NCI-H1930 (cell line): ENCODE data around the gene RNF126.
A peak's percentile ranks its signal among the peaks of the same experiment; 100 is the strongest.
"Not testable (repeated sequence)": the region's sequence is repeated elsewhere in the genome, so short reads cannot be mapped to it uniquely, and the experiment has no call there.

Source experiments
- DNase-seq, 2 experiments: peaks; one replicate each; lab custom pipeline; 2025; lab: John Stamatoyannopoulos, UW

RNF126 gene

DNA sequence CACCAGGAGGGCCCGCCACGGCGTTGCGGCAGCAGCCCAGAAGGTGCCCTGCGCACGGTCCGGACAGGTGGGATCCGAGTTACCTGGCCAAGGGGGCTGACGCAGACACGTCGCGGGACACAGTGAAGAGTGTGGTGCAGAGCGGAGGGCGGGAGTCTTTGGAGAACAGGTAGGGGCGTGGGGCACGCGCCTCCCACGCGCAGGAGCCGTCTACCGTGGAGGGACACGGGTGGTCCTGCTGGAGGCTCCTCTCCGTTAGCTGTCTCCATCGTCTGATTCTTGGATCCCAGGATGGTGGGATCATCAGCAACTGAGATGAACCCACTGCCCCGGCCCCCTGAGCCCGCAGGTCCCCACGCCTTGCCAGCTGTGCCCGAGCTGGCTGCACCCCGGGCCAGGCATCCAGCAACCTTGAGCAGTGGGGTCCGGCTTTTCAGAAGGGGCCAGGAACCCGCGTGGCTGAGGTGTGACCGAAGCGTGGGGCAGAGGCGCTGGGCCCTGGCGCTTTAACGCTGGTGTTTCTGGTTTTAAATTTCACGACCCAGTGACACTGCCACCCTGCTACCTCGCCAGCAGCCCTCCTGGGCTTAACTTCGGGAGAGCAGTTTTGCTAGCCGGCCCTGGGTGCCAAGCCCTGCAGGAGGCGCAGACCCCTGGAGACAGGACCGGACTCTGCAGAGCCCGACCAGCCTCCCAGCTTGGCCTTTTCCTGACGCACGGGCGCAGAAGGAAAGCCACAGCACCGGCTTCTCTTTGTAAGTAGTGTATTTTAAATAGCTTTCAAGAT, 16.0 kb downstream of the RNF126 start:
- no peak for DNase-seq

DNA sequence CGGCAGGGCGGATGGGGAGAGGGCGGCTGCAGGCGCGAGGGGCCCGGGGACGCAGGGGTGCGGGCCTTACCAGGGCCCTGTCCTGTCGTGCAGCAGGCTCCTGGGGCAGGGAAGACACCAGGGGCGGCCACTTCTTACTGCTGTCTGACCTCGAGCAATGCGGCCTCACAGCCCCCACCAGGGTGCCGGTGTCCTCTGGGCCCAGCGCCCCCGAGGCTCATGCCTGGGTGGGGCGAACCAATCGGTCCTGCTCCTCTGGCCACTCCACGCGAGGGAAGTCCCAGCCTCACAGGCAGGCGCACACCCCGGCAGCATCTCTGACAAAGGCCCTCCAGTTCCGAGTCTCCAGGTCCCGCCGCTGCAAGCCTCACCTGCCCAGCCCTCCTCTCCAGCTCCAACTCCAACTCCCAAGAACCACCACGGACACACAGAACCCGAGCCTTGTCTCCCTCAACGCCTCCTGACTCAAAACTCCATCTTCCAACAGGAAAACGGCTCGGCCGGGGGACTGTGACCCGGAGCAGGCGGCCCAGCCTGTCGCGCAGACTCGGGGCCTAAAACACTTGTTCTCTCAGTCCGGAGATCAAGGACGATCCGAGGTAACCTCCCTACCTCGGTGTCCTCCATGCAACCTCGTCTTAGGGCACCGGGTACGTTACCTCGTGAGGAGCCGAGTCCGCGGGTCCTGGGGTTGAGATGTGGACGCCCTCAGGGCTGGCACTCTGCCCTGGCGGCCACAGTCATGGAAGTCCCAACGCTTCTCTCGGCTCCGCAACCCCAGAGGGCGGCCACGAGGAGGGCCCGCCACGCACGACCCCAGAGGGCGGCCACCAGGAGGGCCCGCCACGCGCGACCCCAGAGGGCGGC, 16.9 kb downstream of the RNF126 start:
- DNase-seq: no peak

DNA sequence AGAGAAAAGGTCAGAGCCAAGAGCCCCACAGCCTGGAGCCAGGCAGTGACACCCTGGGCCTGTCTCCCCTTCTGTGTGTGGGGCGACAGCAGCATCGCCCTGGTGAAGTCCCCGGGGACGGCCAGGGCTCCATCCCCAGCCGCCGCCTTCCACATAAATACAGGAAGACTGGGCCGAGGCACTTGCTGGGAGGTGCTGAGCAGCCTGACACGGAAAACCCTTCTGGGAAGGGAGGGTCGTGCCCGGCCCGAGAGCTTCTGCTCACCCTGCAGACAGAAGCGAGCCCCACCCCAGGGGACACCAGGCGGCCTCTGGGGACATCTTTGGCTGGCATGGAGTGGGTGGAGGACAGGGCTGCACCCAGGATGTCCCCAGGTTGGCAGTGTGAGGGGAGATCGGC, 18.2 kb downstream of the RNF126 start:
- DNase-seq: no peak

DNA sequence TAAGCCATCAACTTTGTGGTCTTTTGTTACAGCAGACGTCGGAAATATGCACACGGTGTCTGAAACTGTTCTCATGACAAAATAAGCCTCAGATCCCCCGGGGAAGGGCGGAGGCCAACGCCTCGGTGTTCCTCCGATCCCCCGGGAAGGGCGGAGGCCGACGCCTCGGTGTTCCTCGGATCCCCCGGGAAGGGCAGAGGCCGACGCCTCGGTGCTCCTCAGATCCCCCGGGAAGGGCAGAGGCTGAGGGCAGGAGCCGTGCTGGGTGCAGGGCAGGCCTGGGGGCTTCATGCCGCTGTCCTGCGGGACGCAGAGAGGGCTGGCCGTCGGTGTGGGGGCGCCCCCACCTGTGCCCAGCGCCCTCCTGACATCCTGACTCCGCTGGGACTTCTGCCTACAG, 18.7 kb downstream of the RNF126 start:
- no peak for DNase-seq

DNA sequence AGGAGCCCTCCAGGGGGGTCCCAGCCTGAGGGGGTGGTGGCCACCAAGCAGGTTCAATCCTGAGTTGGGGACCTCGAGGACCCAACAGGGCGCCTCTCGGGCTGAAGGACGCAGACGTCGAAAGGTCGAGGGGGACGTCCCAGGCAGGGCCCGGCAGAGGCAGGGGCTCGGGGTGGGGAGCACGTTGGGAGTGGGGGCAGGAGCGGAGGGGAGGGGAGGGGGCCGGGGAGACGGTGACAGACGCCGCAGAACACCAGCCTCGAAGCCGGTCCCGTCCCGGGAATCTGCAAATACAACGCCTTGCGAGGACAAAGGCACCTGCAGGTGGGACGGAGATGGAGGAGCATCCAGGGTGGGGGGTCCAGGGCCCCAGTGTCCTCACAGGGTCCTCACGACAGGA, 19.3 kb downstream of the RNF126 start:
- no peak for DNase-seq

DNA sequence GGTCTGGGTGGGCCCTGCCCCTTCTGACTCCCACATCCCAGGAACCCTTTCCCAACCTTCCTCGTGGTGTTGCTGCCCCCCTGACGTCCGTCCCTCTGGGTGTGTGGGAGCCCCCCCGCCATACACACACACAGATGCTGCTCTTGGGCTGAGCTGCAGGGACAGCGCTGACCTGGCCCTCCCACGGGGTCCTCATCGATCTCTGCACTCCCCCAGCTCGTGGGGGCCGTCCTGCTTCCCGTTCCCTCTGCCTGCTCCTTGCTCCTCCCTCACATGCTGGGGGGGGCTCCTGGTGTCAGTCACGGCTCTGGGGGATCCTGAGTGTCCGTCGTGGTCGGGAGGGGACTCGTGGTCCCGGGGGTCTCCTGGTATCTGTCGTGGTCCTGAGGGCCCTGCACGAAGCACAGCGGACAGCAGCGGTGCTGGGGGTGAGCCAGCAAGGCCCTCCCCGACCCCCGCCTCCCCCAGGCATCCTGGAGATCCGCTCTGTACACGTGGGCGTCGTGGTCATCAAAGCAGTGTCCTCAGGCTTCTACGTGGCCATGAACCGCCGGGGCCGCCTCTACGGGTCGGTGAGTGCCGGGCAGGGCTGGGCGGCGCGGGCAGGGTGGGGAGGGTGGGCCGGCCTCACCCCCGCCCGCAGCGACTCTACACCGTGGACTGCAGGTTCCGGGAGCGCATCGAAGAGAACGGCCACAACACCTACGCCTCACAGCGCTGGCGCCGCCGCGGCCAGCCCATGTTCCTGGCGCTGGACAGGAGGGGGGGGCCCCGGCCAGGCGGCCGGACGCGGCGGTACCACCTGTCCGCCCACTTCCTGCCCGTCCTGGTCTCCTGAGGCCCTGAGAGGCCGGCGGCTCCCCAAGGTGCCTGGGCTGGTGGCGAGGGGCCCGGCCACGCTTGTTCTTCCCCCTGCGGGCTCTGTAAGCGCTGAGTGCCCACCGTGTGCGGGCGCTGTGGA, 20.0 kb downstream of the RNF126 start:
- DNase-seq: no peak

DNA sequence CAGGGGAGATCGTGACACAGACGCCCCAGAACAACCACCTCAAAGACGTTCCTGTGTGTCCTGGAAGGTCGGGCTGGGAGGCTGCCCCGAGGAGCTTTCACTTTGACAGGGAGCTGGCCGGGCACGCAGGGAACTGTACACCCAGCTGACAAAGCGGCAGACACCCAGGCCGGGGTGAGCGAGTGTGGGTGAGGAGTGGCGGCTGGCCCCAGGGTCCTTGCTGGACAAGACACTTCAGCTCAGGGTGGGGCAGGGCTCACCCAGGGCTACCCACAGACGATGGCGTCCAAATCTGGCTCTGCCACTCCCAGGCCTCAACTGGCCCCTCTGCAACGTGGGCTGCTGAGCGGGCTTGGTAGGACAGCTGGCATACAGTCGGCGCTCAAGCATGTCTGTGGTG, 21.3 kb downstream of the RNF126 start:
- no peak for DNase-seq

DNA sequence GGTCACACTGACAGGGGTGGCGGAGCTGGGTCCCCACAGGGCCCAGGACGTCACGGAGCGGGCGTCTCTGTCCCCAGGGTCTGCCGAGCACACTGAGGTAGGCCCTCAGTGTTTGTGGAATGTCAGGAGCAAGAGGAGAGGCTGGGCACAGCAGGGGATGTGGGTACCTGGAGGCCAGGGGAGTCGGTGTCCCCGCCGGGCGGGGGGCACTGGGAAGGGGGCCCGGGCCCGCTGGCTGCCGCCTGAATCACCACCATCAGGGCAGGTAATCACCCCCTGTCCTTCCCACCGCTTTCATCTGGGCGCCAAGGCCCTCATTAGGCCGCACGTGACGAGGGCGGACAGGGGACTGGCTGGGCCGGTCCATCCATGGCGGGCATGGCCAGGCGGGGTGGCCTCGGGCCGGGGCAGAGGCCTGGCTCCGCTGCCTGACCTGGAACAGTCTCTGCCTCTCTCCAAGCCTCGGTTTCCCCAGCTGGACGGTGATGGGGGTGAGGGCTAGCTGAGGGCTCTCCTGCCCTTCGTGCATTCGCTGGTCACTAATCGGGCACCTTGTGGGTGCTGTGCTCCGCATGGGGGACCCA, 22.3 kb downstream of the RNF126 start:
- DNase-seq: no peak

DNA sequence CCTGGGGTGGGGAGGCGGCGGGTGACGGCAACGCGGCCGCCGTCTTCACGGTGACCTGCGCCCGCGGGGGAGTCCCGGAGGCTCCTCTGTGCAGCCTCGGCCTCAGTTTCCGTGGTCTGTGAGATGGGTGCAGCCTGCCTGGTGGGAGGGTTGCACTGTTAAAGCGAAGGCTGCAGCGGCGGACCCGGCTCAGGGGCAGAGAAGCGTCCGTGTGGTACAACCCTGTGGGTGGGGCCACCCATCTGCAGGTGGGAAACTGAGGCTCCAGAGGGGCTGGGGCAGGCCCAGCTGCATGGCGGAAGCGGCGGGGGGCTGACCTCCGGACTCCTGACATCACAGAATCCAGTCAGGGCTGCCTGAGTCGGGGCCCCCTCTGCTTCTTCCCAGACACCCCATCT, 22.9 kb downstream of the RNF126 start:
- no peak for DNase-seq

DNA sequence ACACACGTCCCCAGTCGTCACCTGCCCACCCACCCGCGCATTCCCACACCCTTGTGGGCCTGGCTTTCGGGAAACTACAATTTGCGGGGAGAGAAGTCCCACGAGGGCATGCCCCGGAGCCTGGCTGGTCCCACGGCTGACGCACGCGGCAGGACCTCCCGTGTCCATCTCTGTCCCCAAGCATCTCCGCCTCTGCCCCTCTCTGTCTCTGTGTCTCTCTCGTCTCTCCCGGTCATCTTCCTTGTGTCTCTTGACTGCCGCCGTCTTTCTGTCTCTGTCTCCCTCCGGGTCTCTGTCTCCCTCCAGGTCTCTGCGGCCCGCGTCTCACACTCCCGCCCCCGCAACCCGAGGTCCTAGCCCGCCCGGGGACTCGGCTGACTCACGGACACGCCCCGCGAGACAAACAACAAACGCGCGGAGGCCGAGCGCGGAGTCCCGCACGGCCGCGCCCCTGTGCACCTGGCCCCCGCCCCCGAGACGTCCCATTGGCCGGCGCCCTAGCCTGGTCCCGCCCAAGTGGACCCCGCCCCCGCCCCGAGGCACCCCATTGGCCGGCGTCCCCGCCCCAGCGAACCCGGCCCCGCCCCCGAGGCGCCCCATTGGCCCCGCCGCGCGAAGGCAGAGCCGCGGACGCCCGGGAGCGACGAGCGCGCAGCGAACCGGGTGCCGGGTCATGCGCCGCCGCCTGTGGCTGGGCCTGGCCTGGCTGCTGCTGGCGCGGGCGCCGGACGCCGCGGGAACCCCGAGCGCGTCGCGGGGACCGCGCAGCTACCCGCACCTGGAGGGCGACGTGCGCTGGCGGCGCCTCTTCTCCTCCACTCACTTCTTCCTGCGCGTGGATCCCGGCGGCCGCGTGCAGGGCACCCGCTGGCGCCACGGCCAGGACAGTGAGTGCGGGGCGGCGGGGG, 23.5 kb downstream of the RNF126 start, which contains the start of gene FGF22:
FGF22 (plus strand) TSS at position 627 of the 908 bp plus-strand sequence; CDS start at position 674, 47 bp downstream.
- peak; percentile 75 to 84 for DNase-seq

DNA sequence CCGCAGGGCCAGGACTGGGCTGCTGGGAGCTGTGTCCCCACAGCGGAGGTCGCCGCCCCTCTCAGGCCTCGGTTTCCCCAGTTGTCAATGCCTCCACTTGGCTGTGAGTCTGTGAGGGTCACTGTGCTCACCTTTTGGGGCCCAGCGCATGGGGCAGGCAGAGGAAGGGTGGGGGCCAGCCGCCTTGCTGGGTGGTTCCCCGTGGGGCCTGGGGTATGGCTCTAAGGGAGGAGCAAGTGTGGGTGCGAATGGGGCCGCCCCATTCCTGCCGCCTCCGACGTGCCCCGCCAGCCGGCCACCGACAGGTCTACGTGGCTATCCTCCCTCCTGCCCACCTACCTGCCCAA, 24.1 kb downstream of the RNF126 start:
- no peak for DNase-seq

DNA sequence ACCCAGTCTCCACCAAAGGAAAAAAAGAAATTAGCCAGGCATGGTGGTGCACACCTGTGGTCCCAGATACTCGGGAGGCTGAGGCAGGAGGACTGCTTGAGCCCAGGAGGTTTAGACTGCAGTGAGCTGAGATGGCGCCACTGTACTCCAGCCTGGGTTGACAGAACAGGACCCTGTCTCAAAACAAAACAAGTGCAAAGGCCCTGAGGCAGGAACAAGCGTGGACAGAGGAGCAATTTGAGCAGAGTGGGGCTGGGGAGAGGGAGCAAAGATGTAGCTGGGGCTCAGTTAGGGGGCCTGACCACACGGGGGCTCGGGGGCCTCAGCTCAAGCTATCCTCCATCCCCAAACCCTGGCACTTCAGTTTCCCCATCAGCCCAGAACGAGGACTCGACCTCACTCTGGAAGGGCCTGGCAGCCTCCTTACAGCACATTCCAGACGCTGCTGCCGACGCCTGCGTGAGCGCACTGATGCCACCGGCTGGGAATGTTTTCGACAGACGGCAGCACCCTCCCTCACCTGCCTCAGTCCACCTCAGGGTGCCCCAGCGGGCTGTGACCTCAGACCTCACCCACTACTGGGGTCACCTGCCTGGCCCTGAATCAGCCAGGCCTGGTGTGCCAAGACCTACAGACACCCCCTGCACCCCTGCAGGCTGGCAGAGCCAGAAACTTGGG, 27.9 kb downstream of the RNF126 start:
- DNase-seq: no peak

DNA sequence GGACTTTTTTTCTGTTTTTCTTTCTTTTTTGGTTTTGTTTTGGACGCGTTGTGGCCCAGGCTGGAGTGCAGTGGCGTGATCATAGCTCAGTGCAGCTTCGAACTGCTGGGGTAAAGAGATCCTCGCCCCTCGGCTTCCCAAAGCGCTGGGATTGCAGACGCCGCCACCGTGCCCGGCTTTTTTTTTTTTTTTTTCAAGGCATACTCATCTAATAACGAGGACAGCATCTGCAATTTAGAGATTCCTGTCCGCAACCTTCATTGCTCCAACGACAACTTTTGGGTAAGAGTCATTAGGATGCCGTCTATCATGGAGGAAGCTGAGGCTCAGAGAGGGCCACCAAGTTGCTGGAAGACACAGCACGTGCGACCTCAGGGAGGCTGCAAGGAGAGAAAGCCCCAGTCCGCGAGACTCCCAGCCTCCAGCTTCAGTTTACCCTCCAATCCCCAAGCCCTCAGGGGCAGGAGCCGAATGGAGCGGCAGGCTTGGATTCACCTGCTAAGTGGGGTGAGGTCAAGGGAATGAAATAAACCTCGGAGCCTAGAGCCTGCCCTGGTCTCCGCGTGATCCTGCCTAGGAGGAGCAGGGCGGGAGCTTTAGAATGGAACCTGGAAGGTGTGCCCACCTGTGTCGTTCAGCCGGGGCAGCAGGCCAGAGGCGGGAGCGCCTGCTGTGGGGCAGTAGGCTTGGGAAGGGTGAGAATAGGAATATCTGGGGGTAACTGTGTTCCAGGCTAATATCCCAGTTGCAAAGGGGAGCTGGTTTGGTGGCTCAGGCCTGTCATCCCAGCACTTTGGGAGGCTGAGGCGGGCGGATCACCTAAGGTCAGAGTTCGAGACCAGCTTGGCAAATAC, 29.0 kb downstream of the RNF126 start:
- DNase-seq: no peak

DNA sequence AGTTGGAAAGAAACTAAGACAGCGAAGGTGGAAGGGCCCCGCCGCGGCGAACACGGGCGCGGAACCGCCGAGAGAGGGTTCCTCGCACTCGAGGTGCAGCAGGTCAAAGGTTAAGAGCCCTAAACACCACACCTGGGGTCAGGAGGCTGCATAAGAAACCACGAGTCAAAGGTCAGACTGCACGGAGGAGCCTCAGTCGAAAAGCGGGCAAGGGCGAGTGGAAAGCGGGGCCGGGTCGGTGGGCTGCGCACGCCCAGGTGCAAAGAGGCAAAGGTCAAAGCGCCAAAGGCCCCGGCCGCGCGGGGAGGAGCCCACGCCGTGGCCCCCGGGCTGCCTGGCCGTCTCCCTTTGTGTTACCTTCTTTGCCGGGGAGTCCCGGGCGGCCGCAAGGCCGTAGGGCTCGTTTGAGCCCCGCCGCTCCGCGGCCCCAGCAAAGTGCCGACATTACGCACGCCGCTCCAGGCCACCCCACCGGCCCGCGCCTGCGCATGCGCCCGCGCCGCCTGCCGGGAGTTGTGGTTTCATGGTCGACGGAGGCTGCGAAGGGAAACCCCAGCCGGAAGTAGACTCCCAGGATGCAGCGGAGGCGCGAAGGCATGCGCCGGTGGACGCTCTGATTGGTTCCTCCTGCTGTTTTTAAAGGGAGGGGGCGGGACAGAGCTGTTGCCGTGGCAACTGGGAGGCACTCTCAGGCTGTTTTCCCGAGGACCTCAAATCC, 29.8 kb downstream of the RNF126 start, which contains the start of gene POLRMT:
POLRMT (minus strand) TSS at position 470 of the 718 bp plus-strand sequence; CDS start at position 445, 25 bp downstream.
- peak; percentile 92 for DNase-seq

DNA sequence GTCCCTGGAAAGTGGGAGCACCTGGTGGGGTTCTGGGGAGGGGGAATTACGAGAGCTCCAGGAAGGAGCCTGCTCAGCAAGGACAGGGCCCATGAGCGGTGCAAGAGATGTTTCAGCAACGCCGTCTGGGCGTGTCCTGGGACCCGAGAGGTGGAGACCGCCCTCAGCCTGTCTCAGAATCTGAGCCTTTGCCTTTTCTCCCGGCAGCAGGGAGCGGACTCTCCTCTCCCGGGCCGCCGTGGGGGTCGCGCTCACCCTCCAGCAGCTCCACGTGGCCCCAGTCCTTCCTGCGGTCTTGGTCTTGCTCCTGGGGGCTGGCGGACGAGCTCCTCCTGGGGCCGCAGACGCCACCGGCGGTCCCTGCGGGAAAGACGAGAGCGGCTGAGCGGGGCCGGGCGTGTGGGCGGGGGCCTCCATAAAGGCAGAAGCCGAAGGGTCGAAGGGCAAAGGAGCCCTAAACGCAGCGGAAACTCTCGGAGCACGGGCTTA, 30.4 kb downstream of the RNF126 start:
- DNase-seq: no peak

DNA sequence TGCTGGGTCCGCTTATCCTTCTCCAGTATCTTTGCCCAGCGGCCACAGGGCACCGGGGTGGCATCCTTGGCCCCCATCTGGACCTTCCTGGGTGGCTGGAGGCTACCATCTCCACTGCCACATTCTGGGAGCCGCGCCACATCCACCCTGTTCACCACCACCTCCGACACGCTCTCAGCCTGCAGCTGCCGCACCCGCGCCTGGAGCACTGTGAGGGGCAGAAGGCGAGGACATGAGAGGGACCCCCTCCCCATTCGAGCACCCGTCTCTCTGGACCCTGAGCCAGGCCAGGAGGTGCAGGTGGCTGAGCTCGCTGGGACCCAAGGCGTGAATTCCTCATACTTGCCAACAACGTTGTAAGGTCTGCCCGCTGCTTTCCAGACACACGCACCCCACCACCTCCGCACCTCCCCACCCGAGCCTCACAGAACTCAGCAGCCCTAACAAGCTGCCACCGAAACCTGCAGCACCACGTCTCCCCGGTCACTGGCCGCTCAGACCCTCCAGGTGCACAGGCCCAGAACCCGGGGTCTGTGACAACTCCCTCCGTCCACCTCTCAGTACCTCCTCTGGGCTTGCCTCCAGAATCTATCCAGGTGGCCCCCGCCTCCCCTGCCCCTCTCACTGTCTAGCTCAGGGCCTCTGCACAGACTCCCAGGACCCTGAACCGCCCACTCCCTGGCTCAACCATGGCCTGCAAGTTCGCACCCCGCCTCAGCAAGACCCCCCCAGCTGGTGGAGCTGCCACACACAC, 32.9 kb downstream of the RNF126 start:
- DNase-seq: no peak

DNA sequence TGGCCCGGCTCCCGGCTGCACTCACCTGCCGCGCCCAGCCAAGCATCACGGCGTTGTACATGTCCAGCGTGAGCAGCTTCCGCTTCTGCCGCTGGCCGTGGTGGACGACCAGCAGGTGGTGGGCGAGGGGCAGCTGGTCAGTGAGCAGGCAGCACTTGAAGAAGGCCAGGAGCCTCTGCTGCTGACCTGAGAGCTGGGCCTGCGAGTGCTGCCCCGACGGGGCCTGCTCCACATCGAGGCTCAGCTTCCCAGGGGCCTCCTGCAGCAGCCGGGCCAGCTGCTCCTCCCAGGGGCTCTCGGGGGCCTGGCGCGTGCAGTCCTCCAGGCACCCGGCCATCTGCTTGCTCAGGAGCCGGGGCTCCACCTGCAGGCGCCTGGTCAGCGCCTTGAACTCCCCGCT, 33.5 kb downstream of the RNF126 start:
- not testable (repeated sequence) for DNase-seq
